HFF-Myc (cell line): ENCODE measurements around the gene IGHMBP2.

Source experiments
- DNase-seq: peaks from one replicate; pipeline ENCODE4 v3.0.0-alpha.2; 2011; ENCODE audit warnings: low read depth; ENCODE audit errors: extremely low read depth
- H3K4me3 ChIP-seq: replicated peaks from 2 replicates; pipeline ENCODE4 v1.5.1; 2011; ENCODE audit warnings: low read depth, mild to moderate bottlenecking, control low read depth, low read length
- CTCF ChIP-seq: IDR thresholded peaks from 2 replicates; pipeline ENCODE4 v1.5.1; 2012; ENCODE audit warnings: mild to moderate bottlenecking, low read depth, low read length, control low read depth; ENCODE audit errors: missing control alignments

The IGHMBP2 gene

GRCh38 chr11:68931911-68932310 is 28.2 kb downstream of the IGHMBP2 start:
- DNase-seq: no peak
- no peak overlapping the region for H3K4me3 ChIP-seq
- TF ChIP-seq CTCF: no peak

- H3K4me3 ChIP-seq: no peak overlapping the region
- DNase-seq: no peak
- no peak for TF ChIP-seq CTCF
Measured at GRCh38 chr11:68932358-68932757, 28.7 kb downstream of the IGHMBP2 start.

- no peak for DNase-seq
- no peak for TF ChIP-seq CTCF
- no peak overlapping the region for H3K4me3 ChIP-seq
Measured at GRCh38 chr11:68932933-68933577, 29.4 kb downstream of the IGHMBP2 start.

- no peak for TF ChIP-seq CTCF
- no peak overlapping the region for H3K4me3 ChIP-seq
- no peak for DNase-seq
Measured at GRCh38 chr11:68933605-68934320, 30.1 kb downstream of the IGHMBP2 start.

GRCh38 chr11:68934321-68934645 is 30.6 kb downstream of the IGHMBP2 start:
- no peak for DNase-seq
- TF ChIP-seq CTCF: no peak

GRCh38 chr11:68934666-68935065 is 31.0 kb downstream of the IGHMBP2 start:
- H3K4me3 ChIP-seq: no peak overlapping the region
- TF ChIP-seq CTCF: no peak
- DNase-seq: no peak

More at GRCh38 chr11:68934321-68934645, 30.6 kb downstream of the IGHMBP2 start:
- no peak overlapping the region for H3K4me3 ChIP-seq
